Measurements from ENCODE around the gene SH2D6.

SH2D6 gene

GRCh38 chr2:85431570-85432205 lies 13.2 kb downstream of the SH2D6 start:
- no peaks in the 10 kb centered on the region for H3K9me3 ChIP-seq (ENCODE audit: control insufficient read depth in 2 of 2, low read length in 2 of 2)
- no peak overlapping the region for H3K27ac ChIP-seq (ENCODE audit: low read depth in 2 of 2, low read length in 2 of 2)
- no peaks in the 10 kb centered on the region for H3K36me3 ChIP-seq (ENCODE audit: control insufficient read depth in 2 of 2, insufficient read depth in 2 of 2, low read length in 2 of 2)
- peaks cover 14 to 22% of the 10 kb centered on the region in 2 donors for H3K4me1 ChIP-seq (ENCODE audit: control insufficient read depth in 2 of 2, insufficient read depth in 2 of 2, low read length in 2 of 2)
- H3K27me3 ChIP-seq (ENCODE audit: control insufficient read depth in 2 of 2, insufficient read depth in 2 of 2, low read length in 2 of 2), result no peaks in the 10 kb centered on the region
- no peak overlapping the region for H3K4me3 ChIP-seq (ENCODE audit: low read length in 2 of 2)
- no peak overlapping the region for H3K9ac ChIP-seq (ENCODE audit: low read depth in 1 of 2, low read length in 2 of 2)

- Histone ChIP-seq H3K36me3 (ENCODE audit: control insufficient read depth in 2 of 2, insufficient read depth in 2 of 2, low read length in 2 of 2) (no peaks in the 10 kb centered on the region), H3K27me3 (ENCODE audit: control insufficient read depth in 2 of 2, insufficient read depth in 2 of 2, low read length in 2 of 2) (no peaks in the 10 kb centered on the region), H3K9me3 (ENCODE audit: control insufficient read depth in 2 of 2, low read length in 2 of 2) (no peaks in the 10 kb centered on the region), H3K4me1 (ENCODE audit: control insufficient read depth in 2 of 2, insufficient read depth in 2 of 2, low read length in 2 of 2) (peaks cover 18 to 23% of the 10 kb centered on the region in 2 donors), H3K4me3 (ENCODE audit: low read length in 2 of 2) (no peak overlapping the region), H3K9ac (ENCODE audit: low read depth in 1 of 2, low read length in 2 of 2) (no peak overlapping the region), H3K27ac (ENCODE audit: low read depth in 2 of 2, low read length in 2 of 2) (peak overlapping the region; percentile 52 to 80)
Measured at GRCh38 chr2:85433511-85434089, 15.1 kb downstream of the SH2D6 start.

- Histone ChIP-seq H3K9ac (ENCODE audit: low read depth in 1 of 2, low read length in 2 of 2) (peak overlapping the region in 1 of 2 donors; percentile 30), H3K4me3 (ENCODE audit: low read length in 2 of 2) (no peak overlapping the region), H3K9me3 (ENCODE audit: control insufficient read depth in 2 of 2, low read length in 2 of 2) (no peaks in the 10 kb centered on the region), H3K27me3 (ENCODE audit: control insufficient read depth in 2 of 2, insufficient read depth in 2 of 2, low read length in 2 of 2) (no peaks in the 10 kb centered on the region), H3K36me3 (ENCODE audit: control insufficient read depth in 2 of 2, insufficient read depth in 2 of 2, low read length in 2 of 2) (no peaks in the 10 kb centered on the region), H3K4me1 (ENCODE audit: control insufficient read depth in 2 of 2, insufficient read depth in 2 of 2, low read length in 2 of 2) (peaks cover 18 to 23% of the 10 kb centered on the region in 2 donors), H3K27ac (ENCODE audit: low read depth in 2 of 2, low read length in 2 of 2) (peak overlapping the region in 1 of 2 donors; percentile 52)
Measured at GRCh38 chr2:85434696-85435095, 16.2 kb downstream of the SH2D6 start.

GRCh38 chr2:85435220-85435958 lies 16.9 kb downstream of the SH2D6 start:
- H3K4me3 ChIP-seq (ENCODE audit: low read length in 2 of 2), result no peak overlapping the region
- peaks cover 18 to 23% of the 10 kb centered on the region in 2 donors for H3K4me1 ChIP-seq (ENCODE audit: control insufficient read depth in 2 of 2, insufficient read depth in 2 of 2, low read length in 2 of 2)
- H3K27ac ChIP-seq (ENCODE audit: low read depth in 2 of 2, low read length in 2 of 2), result no peak overlapping the region
- no peak overlapping the region for H3K9ac ChIP-seq (ENCODE audit: low read depth in 1 of 2, low read length in 2 of 2)
- H3K9me3 ChIP-seq (ENCODE audit: control insufficient read depth in 2 of 2, low read length in 2 of 2), result no peaks in the 10 kb centered on the region
- no peaks in the 10 kb centered on the region for H3K27me3 ChIP-seq (ENCODE audit: control insufficient read depth in 2 of 2, insufficient read depth in 2 of 2, low read length in 2 of 2)
- H3K36me3 ChIP-seq (ENCODE audit: control insufficient read depth in 2 of 2, insufficient read depth in 2 of 2, low read length in 2 of 2), result no peaks in the 10 kb centered on the region

- H3K9ac ChIP-seq (ENCODE audit: low read depth in 1 of 2, low read length in 2 of 2), result no peak overlapping the region
- H3K4me1 ChIP-seq (ENCODE audit: control insufficient read depth in 2 of 2, insufficient read depth in 2 of 2, low read length in 2 of 2), result peaks cover 18 to 23% of the 10 kb centered on the region in 2 donors
- H3K4me3 ChIP-seq (ENCODE audit: low read length in 2 of 2), result no peak overlapping the region
Measured at GRCh38 chr2:85435981-85436835, 17.7 kb downstream of the SH2D6 start.

GRCh38 chr2:85436836-85437487 lies 18.4 kb downstream of the SH2D6 start:
- Histone ChIP-seq H3K9ac (ENCODE audit: low read depth in 1 of 2, low read length in 2 of 2) (peak overlapping the region; percentile 47 to 64), H3K4me3 (ENCODE audit: low read length in 2 of 2) (peak overlapping the region; percentile 13 to 49), H3K27me3 (ENCODE audit: control insufficient read depth in 2 of 2, insufficient read depth in 2 of 2, low read length in 2 of 2) (no peaks in the 10 kb centered on the region), H3K4me1 (ENCODE audit: control insufficient read depth in 2 of 2, insufficient read depth in 2 of 2, low read length in 2 of 2) (peaks cover 18 to 23% of the 10 kb centered on the region in 2 donors), H3K27ac (ENCODE audit: low read depth in 2 of 2, low read length in 2 of 2) (peak overlapping the region; percentile 86), H3K36me3 (ENCODE audit: control insufficient read depth in 2 of 2, insufficient read depth in 2 of 2, low read length in 2 of 2) (no peaks in the 10 kb centered on the region), H3K9me3 (ENCODE audit: control insufficient read depth in 2 of 2, low read length in 2 of 2) (no peaks in the 10 kb centered on the region)

More at GRCh38 chr2:85435981-85436835, 17.7 kb downstream of the SH2D6 start:
- no peaks in the 10 kb centered on the region for H3K27me3 ChIP-seq (ENCODE audit: control insufficient read depth in 2 of 2, insufficient read depth in 2 of 2, low read length in 2 of 2)
- peak overlapping the region; percentile 86 for H3K27ac ChIP-seq (ENCODE audit: low read depth in 2 of 2, low read length in 2 of 2)
- no peaks in the 10 kb centered on the region for H3K36me3 ChIP-seq (ENCODE audit: control insufficient read depth in 2 of 2, insufficient read depth in 2 of 2, low read length in 2 of 2)
- no peaks in the 10 kb centered on the region for H3K9me3 ChIP-seq (ENCODE audit: control insufficient read depth in 2 of 2, low read length in 2 of 2)

DNA sequence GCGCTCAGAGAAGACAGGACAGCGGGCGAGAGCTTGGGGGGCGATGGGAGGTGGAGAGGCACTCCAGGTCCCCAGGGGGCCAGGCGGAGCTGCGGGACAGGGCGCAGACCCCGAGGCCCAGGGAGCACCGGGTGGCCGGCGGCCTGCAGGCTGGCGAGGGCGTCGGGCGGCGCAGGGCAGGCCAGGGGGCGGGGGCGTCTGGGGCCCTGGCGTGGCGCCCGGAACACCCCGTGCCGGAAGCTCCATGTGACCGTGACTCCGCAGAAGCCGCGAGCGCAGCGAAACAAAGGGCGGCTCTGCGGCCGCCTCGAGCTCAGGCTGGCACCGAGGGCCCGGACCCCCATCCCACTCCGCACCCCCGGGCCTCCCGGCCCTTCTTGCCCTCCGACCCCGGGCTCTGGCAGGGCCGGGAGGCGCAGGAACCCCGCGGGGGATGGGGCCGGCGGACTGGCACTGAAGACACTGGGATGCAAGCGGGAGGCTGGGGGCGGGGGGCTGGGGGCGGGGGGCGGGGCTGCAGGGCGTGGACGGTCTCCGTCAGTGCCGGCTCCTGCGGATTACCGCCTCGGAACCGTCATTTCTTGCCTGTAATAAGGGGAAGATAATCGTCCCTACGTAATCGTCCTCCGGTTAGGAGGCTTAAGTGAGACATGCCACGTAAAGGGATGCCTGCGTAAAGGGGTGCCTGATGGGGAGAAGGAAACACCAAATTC lies 19.1 kb downstream of the SH2D6 start:
- Histone ChIP-seq H3K9me3 (ENCODE audit: control insufficient read depth in 2 of 2, low read length in 2 of 2) (no peaks in the 10 kb centered on the region), H3K36me3 (ENCODE audit: control insufficient read depth in 2 of 2, insufficient read depth in 2 of 2, low read length in 2 of 2) (no peaks in the 10 kb centered on the region), H3K4me3 (ENCODE audit: low read length in 2 of 2) (peak overlapping the region; percentile 49 to 77), H3K9ac (ENCODE audit: low read depth in 1 of 2, low read length in 2 of 2) (peak overlapping the region; percentile 58 to 64), H3K4me1 (ENCODE audit: control insufficient read depth in 2 of 2, insufficient read depth in 2 of 2, low read length in 2 of 2) (peaks cover 18 to 23% of the 10 kb centered on the region in 2 donors), H3K27me3 (ENCODE audit: control insufficient read depth in 2 of 2, insufficient read depth in 2 of 2, low read length in 2 of 2) (no peaks in the 10 kb centered on the region), H3K27ac (ENCODE audit: low read depth in 2 of 2, low read length in 2 of 2) (peak overlapping the region; percentile 86)

- H3K36me3 ChIP-seq (ENCODE audit: control insufficient read depth in 2 of 2, insufficient read depth in 2 of 2, low read length in 2 of 2), result no peaks in the 10 kb centered on the region
- H3K27ac ChIP-seq (ENCODE audit: low read depth in 2 of 2, low read length in 2 of 2), result peak overlapping the region; percentile 86
- peaks cover 16 to 20% of the 10 kb centered on the region in 2 donors for H3K4me1 ChIP-seq (ENCODE audit: control insufficient read depth in 2 of 2, insufficient read depth in 2 of 2, low read length in 2 of 2)
Measured at GRCh38 chr2:85438201-85439024, 19.9 kb downstream of the SH2D6 start.

More at GRCh38 chr2:85438201-85439024, 19.9 kb downstream of the SH2D6 start:
- peak overlapping the region; percentile 59 to 68 for H3K9ac ChIP-seq (ENCODE audit: low read depth in 1 of 2, low read length in 2 of 2)
- peak overlapping the region; percentile 49 to 77 for H3K4me3 ChIP-seq (ENCODE audit: low read length in 2 of 2)
- no peaks in the 10 kb centered on the region for H3K27me3 ChIP-seq (ENCODE audit: control insufficient read depth in 2 of 2, insufficient read depth in 2 of 2, low read length in 2 of 2)
- no peaks in the 10 kb centered on the region for H3K9me3 ChIP-seq (ENCODE audit: control insufficient read depth in 2 of 2, low read length in 2 of 2)
